SU-DHL-6 (cell line): ENCODE data around the gene COL25A1.

Source experiments
- H2AFZ ChIP-seq: fragments of 200-600 bp; sonication (generic); 2 replicates; pipeline ENCODE4 v1.6.1; 2014; ENCODE audit warnings: low read depth, mild to moderate bottlenecking, moderate library complexity, mixed read lengths, antibody characterized with exemption, low read length; ENCODE audit not compliant: severe bottlenecking
- H3F3A ChIP-seq: fragments of 200-600 bp; shearing (Covaris generic); 2 replicates; pipeline ENCODE4 v1.6.0; 2016; ENCODE audit warnings: antibody characterized with exemption, mild to moderate bottlenecking; ENCODE audit not compliant: insufficient read depth
- H3K27ac ChIP-seq: fragments of 200-600 bp; sonication (generic); 2 replicates; pipeline ENCODE4 v1.5.1; 2016; ENCODE audit warnings: low read depth, mild to moderate bottlenecking, low read length, moderate library complexity, mixed read lengths
- H3K27me3 ChIP-seq: fragments of 200-600 bp; sonication (generic), shearing (Covaris generic); 2 replicates; pipeline ENCODE4 v1.6.0; 2014; ENCODE audit warnings: mild to moderate bottlenecking, low read length
- H3K36me3 ChIP-seq: fragments of 200-600 bp; sonication (generic); 2 replicates; pipeline ENCODE4 v1.6.1; 2014; ENCODE audit warnings: mild to moderate bottlenecking, low read length, mixed read lengths
- H3K4me2 ChIP-seq: fragments of 300-600, 200-600 bp; shearing (Covaris generic), sonication (generic); 2 replicates; pipeline ENCODE4 v1.6.0; 2014; ENCODE audit warnings: low read length, low read depth, mild to moderate bottlenecking; ENCODE audit not compliant: poor library complexity, severe bottlenecking
- H3K4me3 ChIP-seq: fragments of 200-600 bp; sonication (generic); 2 replicates; pipeline ENCODE4 v1.5.1; 2014; ENCODE audit warnings: antibody characterized with exemption, low read length, mild to moderate bottlenecking, mixed read lengths; ENCODE audit not compliant: insufficient read depth, poor library complexity, severe bottlenecking
- H3K79me2 ChIP-seq: fragments of 200-600 bp; sonication (generic); 2 replicates; pipeline ENCODE4 v1.6.1; 2014; ENCODE audit warnings: mild to moderate bottlenecking, low read length, moderate library complexity; ENCODE audit not compliant: insufficient read depth
- H3K9ac ChIP-seq: fragments of 200-600 bp; sonication (generic); 2 replicates; pipeline ENCODE4 v1.7.0; 2014; ENCODE audit warnings: mild to moderate bottlenecking, low read length
- H3K9me2 ChIP-seq: fragments of 200-600 bp; sonication (generic); replicated peaks from 2 replicates; pipeline ENCODE4 v1.6.1; 2014; ENCODE audit warnings: low read length; ENCODE audit not compliant: insufficient read depth
- H3K9me3 ChIP-seq: fragments of 200-600 bp; sonication (generic); 2 replicates; pipeline ENCODE4 v1.6.1; 2014; ENCODE audit warnings: low read length, mixed read lengths; ENCODE audit not compliant: insufficient read depth
- H4K20me1 ChIP-seq: fragments of 200-600 bp; sonication (generic); 2 replicates; pipeline ENCODE4 v1.6.1; 2014; ENCODE audit warnings: low read depth, mild to moderate bottlenecking, antibody characterized with exemption, low read length, moderate library complexity, mixed read lengths
- EZH2phosphoT487 ChIP-seq: fragments of 200-600 bp; sonication (generic), shearing (Covaris generic); conservative IDR thresholded peaks from 2 replicates; pipeline ENCODE4 v1.6.1; 2018; ENCODE audit warnings: mild to moderate bottlenecking, antibody characterized with exemption, low read length, moderate library complexity, mixed read lengths
- TF ChIP-seq, protein P1 (sequence below): fragments of 200-600 bp; sonication (generic); IDR thresholded peaks from one replicate; pipeline ENCODE4 v1.5.1; 2017; ENCODE audit warnings: antibody characterized with exemption, mild to moderate bottlenecking, low read length, moderate library complexity; ENCODE audit not compliant: insufficient read depth, poor library complexity, severe bottlenecking

COL25A1 gene

DNA sequence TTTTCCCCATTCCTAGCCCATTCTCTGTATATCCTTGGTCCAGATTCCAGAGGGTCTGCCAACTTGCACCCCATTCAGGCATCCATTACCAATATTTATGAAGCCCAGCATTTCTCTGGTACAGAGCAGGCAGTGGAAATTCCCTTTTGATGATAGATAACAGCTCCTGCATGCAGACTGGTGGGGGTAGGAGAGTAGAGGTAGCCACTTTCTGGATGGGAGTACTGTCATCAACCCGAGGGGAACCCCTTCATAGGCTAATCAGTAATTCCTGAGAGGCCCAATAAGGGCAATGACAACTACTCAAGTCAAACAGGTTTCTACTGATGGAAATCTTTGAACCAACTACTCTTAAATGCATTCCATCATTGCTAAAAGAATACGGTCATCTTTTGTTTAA lies 63.7 kb downstream of the COL25A1 start:
- Histone ChIP-seq H3K4me2 (no peak overlapping the region), H3K27ac (no peak overlapping the region), H3K27me3 (no peaks in the 10 kb centered on the region), H3K79me2 (no peaks in the 10 kb centered on the region), H3K9me2 (no peaks in the 10 kb centered on the region), H3K36me3 (no peaks in the 10 kb centered on the region), H2AFZ (no peak overlapping the region), H3K9ac (no peak overlapping the region), H4K20me1 (no peaks in the 10 kb centered on the region), H3K9me3 (no peaks in the 10 kb centered on the region), H3F3A (no peaks in the 10 kb centered on the region), H3K4me3 (no peak overlapping the region)
- TF ChIP-seq, protein P1, sequence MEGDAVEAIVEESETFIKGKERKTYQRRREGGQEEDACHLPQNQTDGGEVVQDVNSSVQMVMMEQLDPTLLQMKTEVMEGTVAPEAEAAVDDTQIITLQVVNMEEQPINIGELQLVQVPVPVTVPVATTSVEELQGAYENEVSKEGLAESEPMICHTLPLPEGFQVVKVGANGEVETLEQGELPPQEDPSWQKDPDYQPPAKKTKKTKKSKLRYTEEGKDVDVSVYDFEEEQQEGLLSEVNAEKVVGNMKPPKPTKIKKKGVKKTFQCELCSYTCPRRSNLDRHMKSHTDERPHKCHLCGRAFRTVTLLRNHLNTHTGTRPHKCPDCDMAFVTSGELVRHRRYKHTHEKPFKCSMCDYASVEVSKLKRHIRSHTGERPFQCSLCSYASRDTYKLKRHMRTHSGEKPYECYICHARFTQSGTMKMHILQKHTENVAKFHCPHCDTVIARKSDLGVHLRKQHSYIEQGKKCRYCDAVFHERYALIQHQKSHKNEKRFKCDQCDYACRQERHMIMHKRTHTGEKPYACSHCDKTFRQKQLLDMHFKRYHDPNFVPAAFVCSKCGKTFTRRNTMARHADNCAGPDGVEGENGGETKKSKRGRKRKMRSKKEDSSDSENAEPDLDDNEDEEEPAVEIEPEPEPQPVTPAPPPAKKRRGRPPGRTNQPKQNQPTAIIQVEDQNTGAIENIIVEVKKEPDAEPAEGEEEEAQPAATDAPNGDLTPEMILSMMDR = no peak
- no peak for TF ChIP-seq EZH2phosphoT487

- Histone ChIP-seq H3F3A (no peaks in the 10 kb centered on the region), H3K9ac (no peak overlapping the region), H3K79me2 (no peaks in the 10 kb centered on the region), H3K4me2 (no peak overlapping the region), H3K9me3 (no peaks in the 10 kb centered on the region), H2AFZ (no peak overlapping the region), H4K20me1 (no peaks in the 10 kb centered on the region), H3K4me3 (no peak overlapping the region), H3K27ac (no peak overlapping the region), H3K9me2 (no peaks in the 10 kb centered on the region), H3K27me3 (no peaks in the 10 kb centered on the region), H3K36me3 (no peaks in the 10 kb centered on the region)
- TF ChIP-seq, protein P1 = no peak
- no peak for TF ChIP-seq EZH2phosphoT487
Measured at GRCh38 chr4:109235683-109236082, 66.8 kb downstream of the COL25A1 start.

DNA sequence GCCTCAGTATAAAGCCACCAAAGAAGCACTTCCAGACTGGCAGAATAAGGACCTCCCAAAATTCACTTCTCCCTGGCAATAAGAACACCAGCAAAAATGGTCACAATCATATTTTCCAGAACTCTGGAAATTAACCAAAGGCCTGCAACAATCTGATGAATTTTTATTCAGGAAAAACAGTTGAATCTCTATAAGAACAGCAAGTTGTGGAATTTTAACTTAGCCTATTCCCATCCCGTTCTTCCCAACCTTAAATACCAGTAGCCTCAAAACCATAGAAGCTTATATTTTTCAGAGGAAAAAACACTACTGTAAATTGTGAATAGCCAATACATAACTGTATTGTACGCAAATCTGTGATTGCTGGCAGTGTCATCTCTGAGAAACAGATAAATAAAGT lies 67.9 kb downstream of the COL25A1 start:
- Histone ChIP-seq H3K4me2 (no peak overlapping the region), H3F3A (no peaks in the 10 kb centered on the region)

More for the DNA sequence above, 67.9 kb downstream of the COL25A1 start:
- Histone ChIP-seq H3K27ac (no peak overlapping the region), H3K36me3 (no peaks in the 10 kb centered on the region), H3K9ac (no peak overlapping the region), H3K4me3 (no peak overlapping the region), H4K20me1 (no peaks in the 10 kb centered on the region), H3K9me2 (no peaks in the 10 kb centered on the region), H3K27me3 (no peaks in the 10 kb centered on the region), H3K9me3 (no peaks in the 10 kb centered on the region), H3K79me2 (no peaks in the 10 kb centered on the region), H2AFZ (no peak overlapping the region)
- no peak for TF ChIP-seq EZH2phosphoT487
- TF ChIP-seq, protein P1 = no peak
